AG20443 (cell line): ENCODE results near the gene CDCA5.
A peak's percentile ranks its signal among the peaks of the same experiment; 100 is the strongest.

Experiments used
- DNase-seq: peaks from one replicate; pipeline ENCODE4 v3.0.0; 2012; ENCODE audit warnings: low spot score, mixed read lengths

CDCA5 gene

GRCh38 chr11:65043881-65044501 lies 39.8 kb downstream of the CDCA5 start:
- DNase-seq, result peak; percentile 68

GRCh38 chr11:65042891-65043290 lies 40.9 kb downstream of the CDCA5 start:
- no peak for DNase-seq

GRCh38 chr11:65040847-65041622 lies 42.8 kb downstream of the CDCA5 start, which contains the start of gene SAC3D1:
SAC3D1 (plus strand) TSS chr11:65041210; CDS start chr11:65041293, 83 bp downstream.
- peak; percentile 95 for DNase-seq

GRCh38 chr11:65040520-65040846 lies 43.4 kb downstream of the CDCA5 start:
- no peak for DNase-seq

- no peak for DNase-seq
These were observed 46.9 kb downstream of the CDCA5 start for GRCh38 chr11:65036931-65037330.

- no peak for DNase-seq
These were observed 48.3 kb downstream of the CDCA5 start for GRCh38 chr11:65035579-65035978.

- DNase-seq, result no peak
These were observed 49.4 kb downstream of the CDCA5 start for GRCh38 chr11:65034423-65034822.

- no peak for DNase-seq
These were observed 51.6 kb downstream of the CDCA5 start for GRCh38 chr11:65032216-65032615.
